HepG2 (cell line): ENCODE results near the gene RCC1. TPM values are rescaled to one million over a fixed set of nuclear protein-coding genes. Genes with fewer than 3 reads are reported as not detected.

ENCODE experiments used
- PHF5A ChIP-seq: IDR thresholded peaks from one replicate; pipeline ENCODE4 v1.6.1; 2018; ENCODE audit warnings: low read depth, missing genetic modification reagents; ENCODE audit not compliant: unreplicated experiment
- TEAD3 ChIP-seq: optimal IDR thresholded peaks from 2 replicates; pipeline ENCODE3; 2016; ENCODE audit warnings: borderline replicate concordance
- THAP11 ChIP-seq: IDR thresholded peaks from 2 replicates; pipeline ENCODE4 v1.6.1; 2016; ENCODE audit warnings: missing biosample characterization, missing genetic modification reagents
- TOE1 ChIP-seq: sonication (generic); formaldehyde crosslinking; IDR thresholded peaks from 2 replicates; pipeline ENCODE4 v1.4.0; 2020; ENCODE audit warnings: mild to moderate bottlenecking, missing genetic modification reagents
- TRAFD1 ChIP-seq: sonication (generic); formaldehyde crosslinking; IDR thresholded peaks from 2 replicates; pipeline ENCODE4 v1.5.1; 2020; ENCODE audit warnings: missing genetic modification reagents, mild to moderate bottlenecking, borderline replicate concordance
- ZFP36L1 ChIP-seq: sonication (generic); formaldehyde crosslinking; IDR thresholded peaks from 2 replicates; pipeline ENCODE4 v1.8.0; 2022; ENCODE audit warnings: mild to moderate bottlenecking, missing genetic modification reagents, moderate library complexity
- ZFX ChIP-seq: sonication (generic); formaldehyde crosslinking; IDR thresholded peaks from 2 replicates; pipeline ENCODE4 v1.4.0; 2020; ENCODE audit warnings: mild to moderate bottlenecking, low read depth, missing genetic modification reagents, moderate library complexity
- ZNF234 ChIP-seq: sonication (generic); formaldehyde crosslinking; conservative IDR thresholded peaks from 2 replicates; pipeline ENCODE4 v1.5.1; 2020; ENCODE audit warnings: mild to moderate bottlenecking, missing genetic modification reagents
- ZNF333 ChIP-seq: sonication (generic); formaldehyde crosslinking; IDR thresholded peaks from 2 replicates; pipeline ENCODE4 v1.4.0; 2020; ENCODE audit warnings: mild to moderate bottlenecking, missing genetic modification reagents, borderline replicate concordance
- ZNF646 ChIP-seq: sonication (generic); formaldehyde crosslinking; IDR thresholded peaks from 2 replicates; pipeline ENCODE4 v1.9.0; 2021; ENCODE audit warnings: mild to moderate bottlenecking, missing genetic modification reagents
- ZNF737 ChIP-seq: sonication (generic); formaldehyde crosslinking; IDR thresholded peaks from 2 replicates; pipeline ENCODE4 v1.5.0; 2020; ENCODE audit warnings: missing genetic modification reagents, mild to moderate bottlenecking, borderline replicate concordance
- ZNF83 ChIP-seq: sonication (generic); formaldehyde crosslinking; IDR thresholded peaks from 2 replicates; pipeline ENCODE4 v1.4.0; 2020; ENCODE audit warnings: missing genetic modification reagents, mild to moderate bottlenecking, borderline replicate concordance
- polyA plus RNA-seq, 8 experiments: library from polyadenylated mRNA; depleted of rRNA in 3 of 8; stranded (reverse) in 7 of 8; unstranded in 1 of 8; fragments of >200 nt; fragmentation: Illumina TruSeq in 4 of 8; extraction: Trizol in 4 of 8; gene quantifications; 2 replicates each; pipeline versions ENCODE4 v1.2.1 to v1.2.3, GENCODE V29; 2011 to 2016; ENCODE audit warnings: low read depth in 4 of 8, missing spikeins in 1 of 8, mixed read lengths in 1 of 8; ENCODE audit not compliant: insufficient read depth in 1 of 8
- total RNA-seq, 5 experiments: library from RNA; depleted of rRNA; stranded (reverse); fragments of >200 nt; fragmentation: Illumina TruSeq; extraction: Trizol; gene quantifications; 2 replicates each; pipeline ENCODE4 v1.2.3, GENCODE V29; 2016; ENCODE audit warnings: low read depth in 1 of 5
- TF ChIP-seq, protein P1 (sequence below), 2 experiments: sonication (generic) in 1 of 2; formaldehyde crosslinking in 1 of 2; IDR thresholded peaks; 2 replicates each; pipeline versions ENCODE4 v1.6.1 to v1.9.0; 2014 to 2022; ENCODE audit warnings: antibody characterized with exemption in 1 of 2, borderline replicate concordance in 1 of 2, inconsistent platforms in 1 of 2, low read depth in 1 of 2, missing genetic modification reagents in 1 of 2

The RCC1 gene
- total and polyA plus RNA-seq, 2 of the 13 experiments (the other 11 are each of a cell fraction or from before 2014, with no cell fraction given): 47.2 to 80.8 TPM

DNA sequence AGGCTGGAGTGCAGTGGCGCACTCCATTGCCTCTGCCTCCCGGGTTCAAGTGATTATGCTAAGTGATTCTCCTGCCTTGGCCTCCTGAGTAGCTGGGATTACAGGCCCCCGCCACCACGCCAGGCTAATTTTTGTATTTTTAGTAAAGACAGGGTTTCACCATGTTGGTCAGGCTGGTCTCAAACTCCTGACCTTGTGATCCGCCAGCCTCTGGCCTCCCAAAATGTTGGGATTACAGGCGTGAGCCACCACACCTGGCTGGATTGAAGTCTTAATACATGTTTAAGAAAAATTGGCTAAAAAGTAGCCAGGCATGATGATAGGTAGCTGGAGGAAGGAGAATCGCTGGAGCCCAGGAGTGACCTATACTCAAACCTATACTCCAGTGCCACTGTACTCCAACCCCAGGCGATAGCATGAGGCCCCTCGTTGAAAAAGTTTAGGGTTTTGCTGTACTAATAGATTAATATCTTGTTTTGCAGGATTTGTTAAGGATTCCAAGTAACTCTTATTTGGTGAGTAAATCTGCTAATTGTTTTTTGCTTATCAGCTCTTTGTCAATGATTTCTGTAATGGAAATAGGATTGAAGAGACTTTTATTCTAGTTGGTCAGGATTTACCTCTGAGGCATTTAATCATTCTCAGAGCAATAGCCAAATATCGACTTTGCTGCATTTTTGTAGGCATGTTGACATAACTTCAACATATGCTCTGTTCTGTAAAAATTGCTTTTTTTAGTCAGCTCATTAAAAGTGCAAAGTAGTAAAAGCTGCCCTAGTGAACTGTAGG, 2.0 kb downstream of the RCC1 start (continued):
- TF ChIP-seq, protein P1, sequence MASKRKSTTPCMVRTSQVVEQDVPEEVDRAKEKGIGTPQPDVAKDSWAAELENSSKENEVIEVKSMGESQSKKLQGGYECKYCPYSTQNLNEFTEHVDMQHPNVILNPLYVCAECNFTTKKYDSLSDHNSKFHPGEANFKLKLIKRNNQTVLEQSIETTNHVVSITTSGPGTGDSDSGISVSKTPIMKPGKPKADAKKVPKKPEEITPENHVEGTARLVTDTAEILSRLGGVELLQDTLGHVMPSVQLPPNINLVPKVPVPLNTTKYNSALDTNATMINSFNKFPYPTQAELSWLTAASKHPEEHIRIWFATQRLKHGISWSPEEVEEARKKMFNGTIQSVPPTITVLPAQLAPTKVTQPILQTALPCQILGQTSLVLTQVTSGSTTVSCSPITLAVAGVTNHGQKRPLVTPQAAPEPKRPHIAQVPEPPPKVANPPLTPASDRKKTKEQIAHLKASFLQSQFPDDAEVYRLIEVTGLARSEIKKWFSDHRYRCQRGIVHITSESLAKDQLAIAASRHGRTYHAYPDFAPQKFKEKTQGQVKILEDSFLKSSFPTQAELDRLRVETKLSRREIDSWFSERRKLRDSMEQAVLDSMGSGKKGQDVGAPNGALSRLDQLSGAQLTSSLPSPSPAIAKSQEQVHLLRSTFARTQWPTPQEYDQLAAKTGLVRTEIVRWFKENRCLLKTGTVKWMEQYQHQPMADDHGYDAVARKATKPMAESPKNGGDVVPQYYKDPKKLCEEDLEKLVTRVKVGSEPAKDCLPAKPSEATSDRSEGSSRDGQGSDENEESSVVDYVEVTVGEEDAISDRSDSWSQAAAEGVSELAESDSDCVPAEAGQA (IDR thresholded peaks at IDR 0.05; ENCODE audit: low read depth): no peak
- TF ChIP-seq, protein P1 (CRISPR knock-in tag; IDR thresholded peaks at IDR 0.05; ENCODE audit: borderline replicate concordance): no peak
- TF ChIP-seq ZFP36L1 (CRISPR knock-in tag) (no peak), TRAFD1 (CRISPR knock-in tag) (no peak), TOE1 (CRISPR knock-in tag) (no peak), ZNF333 (CRISPR knock-in tag) (no peak), ZNF646 (CRISPR knock-in tag) (no peak), ZFX (CRISPR knock-in tag) (peak; percentile 8; the same call in 1 of the 2 replicates), ZNF83 (CRISPR knock-in tag) (no peak), TEAD3 (CRISPR knock-in tag) (no peak), ZNF737 (CRISPR knock-in tag) (no peak), ZNF234 (CRISPR knock-in tag) (no peak), THAP11 (CRISPR knock-in tag) (no peak), PHF5A (CRISPR knock-in tag) (no peak)
